ENCODE measurements around the gene TNPO2. TPM values are rescaled to one million over a fixed set of nuclear protein-coding genes. Genes with fewer than 3 reads are reported as not detected.

The TNPO2 gene
- total and polyA plus RNA-seq, 2 of the 13 experiments (the other 11 are each of a cell fraction or from before 2014, with no cell fraction given) = 31.7 to 61.0 TPM

GRCh38 chr19:12666265-12667048 is 57.3 kb downstream of the TNPO2 start, which contains the start of the genes MAN2B1 and WDR83 (continued):
- TF ChIP-seq, protein P1, sequence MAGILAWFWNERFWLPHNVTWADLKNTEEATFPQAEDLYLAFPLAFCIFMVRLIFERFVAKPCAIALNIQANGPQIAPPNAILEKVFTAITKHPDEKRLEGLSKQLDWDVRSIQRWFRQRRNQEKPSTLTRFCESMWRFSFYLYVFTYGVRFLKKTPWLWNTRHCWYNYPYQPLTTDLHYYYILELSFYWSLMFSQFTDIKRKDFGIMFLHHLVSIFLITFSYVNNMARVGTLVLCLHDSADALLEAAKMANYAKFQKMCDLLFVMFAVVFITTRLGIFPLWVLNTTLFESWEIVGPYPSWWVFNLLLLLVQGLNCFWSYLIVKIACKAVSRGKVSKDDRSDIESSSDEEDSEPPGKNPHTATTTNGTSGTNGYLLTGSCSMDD (CRISPR knock-in tag; IDR thresholded peaks at IDR 0.05) = no peak
- TF ChIP-seq PRPF4 (IDR thresholded peaks at IDR 0.05; ENCODE audit: low read depth, low read length, poor library complexity, severe bottlenecking) = no peak
- no peak for TF ChIP-seq PATZ1 (CRISPR knock-in tag; IDR thresholded peaks at IDR 0.05)
- TF ChIP-seq ZNF549 (CRISPR knock-in tag; IDR thresholded peaks at IDR 0.05) = no peak
- no peak for TF ChIP-seq FLYWCH1 (CRISPR knock-in tag; IDR thresholded peaks at IDR 0.05)
- no peak for TF ChIP-seq KDM4B (CRISPR knock-in tag; IDR thresholded peaks at IDR 0.05)
- TF ChIP-seq ZNF235 (CRISPR knock-in tag; IDR thresholded peaks at IDR 0.05; ENCODE audit: borderline replicate concordance) = no peak
- TF ChIP-seq MLXIP (CRISPR knock-in tag; IDR thresholded peaks at IDR 0.05; ENCODE audit: borderline replicate concordance) = no peak
- TF ChIP-seq ZFP36L1 (CRISPR knock-in tag; IDR thresholded peaks at IDR 0.05) = no peak
- TF ChIP-seq ZNF577 (CRISPR knock-in tag; IDR thresholded peaks at IDR 0.05; ENCODE audit: borderline replicate concordance, low read depth) = no peak
- no peak for TF ChIP-seq RFXANK (CRISPR knock-in tag; IDR thresholded peaks at IDR 0.05)
- TF ChIP-seq NR2F1 (CRISPR knock-in tag; IDR thresholded peaks at IDR 0.05) = no peak
- peak; percentile 33 for TF ChIP-seq ASH2L (IDR thresholded peaks at IDR 0.05; ENCODE audit: insufficient read length, low read depth, low read length)
- no peak for TF ChIP-seq SMC3 (IDR thresholded peaks at IDR 0.05; ENCODE audit: low read length)
- TF ChIP-seq, protein P2, sequence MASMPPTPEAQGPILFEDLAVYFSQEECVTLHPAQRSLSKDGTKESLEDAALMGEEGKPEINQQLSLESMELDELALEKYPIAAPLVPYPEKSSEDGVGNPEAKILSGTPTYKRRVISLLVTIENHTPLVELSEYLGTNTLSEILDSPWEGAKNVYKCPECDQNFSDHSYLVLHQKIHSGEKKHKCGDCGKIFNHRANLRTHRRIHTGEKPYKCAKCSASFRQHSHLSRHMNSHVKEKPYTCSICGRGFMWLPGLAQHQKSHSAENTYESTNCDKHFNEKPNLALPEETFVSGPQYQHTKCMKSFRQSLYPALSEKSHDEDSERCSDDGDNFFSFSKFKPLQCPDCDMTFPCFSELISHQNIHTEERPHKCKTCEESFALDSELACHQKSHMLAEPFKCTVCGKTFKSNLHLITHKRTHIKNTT (CRISPR knock-in tag; IDR thresholded peaks at IDR 0.05) = no peak
- TF ChIP-seq GTF2F1 (IDR thresholded peaks at IDR 0.05; ENCODE audit: low read length) = no peak
- no peak for TF ChIP-seq ZNF800 (CRISPR knock-in tag; IDR thresholded peaks at IDR 0.05)
- no peak for TF ChIP-seq MXD1 (CRISPR knock-in tag; IDR thresholded peaks at IDR 0.05)
- TF ChIP-seq ZNF292 (CRISPR knock-in tag; IDR thresholded peaks at IDR 0.05; ENCODE audit: borderline replicate concordance, low read depth) = no peak
- TF ChIP-seq PHF5A (CRISPR knock-in tag; IDR thresholded peaks at IDR 0.05; ENCODE audit: low read depth, unreplicated experiment) = no peak
